K562 (cell line): ENCODE data around the gene EEF2K. TPM values are rescaled to one million over a fixed set of nuclear protein-coding genes. Genes with fewer than 3 reads are reported as not detected.

Experiments used
- DACH1 ChIP-seq: fragments of 450-650 bp; IDR thresholded peaks from 2 replicates; pipeline ENCODE4 v1.6.1; 2018; ENCODE audit not compliant: partially characterized antibody
- FOXA1 ChIP-seq: fragments of 450-650 bp; IDR thresholded peaks from 2 replicates; pipeline ENCODE4 v1.6.1; 2016; ENCODE audit warnings: mild to moderate bottlenecking, borderline replicate concordance
- FOXJ3 ChIP-seq: sonication (generic); formaldehyde crosslinking; IDR thresholded peaks from 2 replicates; pipeline ENCODE4 v1.4.0; 2020; ENCODE audit warnings: mild to moderate bottlenecking, missing genetic modification reagents
- LEF1 ChIP-seq: fragments of 450-650 bp; IDR thresholded peaks from 2 replicates; pipeline ENCODE4 v1.6.1; 2016; ENCODE audit warnings: mild to moderate bottlenecking
- NUFIP1 ChIP-seq: fragments of 450-650 bp; IDR thresholded peaks from 2 replicates; pipeline ENCODE4 v1.6.1; 2018; ENCODE audit not compliant: partially characterized antibody
- SMAD1 ChIP-seq: fragments of 150-350 bp; IDR thresholded peaks from 2 replicates; pipeline ENCODE4 v1.6.1; 2014; ENCODE audit warnings: low read length, low read depth; ENCODE audit not compliant: partially characterized antibody
- SUPT5H ChIP-seq: fragments of 450-650 bp; IDR thresholded peaks from 2 replicates; pipeline ENCODE4 v1.6.1; 2016
- ZBED1 ChIP-seq: IDR thresholded peaks from 2 replicates; pipeline ENCODE4 v1.6.1; 2014
- ZBTB26 ChIP-seq: fragments of 450-650 bp; formaldehyde crosslinking; IDR thresholded peaks from 2 replicates; pipeline ENCODE4 v1.4.0; 2022; ENCODE audit warnings: missing genetic modification characterization
- ZNF24 ChIP-seq: fragments of 450-650 bp; IDR thresholded peaks from 2 replicates; pipeline ENCODE4 v1.6.1; 2016
- ZNF512 ChIP-seq: IDR thresholded peaks from 2 replicates; pipeline ENCODE4 v1.6.1; 2016; ENCODE audit warnings: missing genetic modification characterization, missing compliant biosample characterization
- polyA plus RNA-seq, 8 experiments: library from polyadenylated mRNA; depleted of rRNA in 4 of 8; stranded (reverse) in 5 of 8; unstranded in 3 of 8; fragments of >200 nt; fragmentation: Nextera tagmentation in 2 of 8; fragmentation: Illumina TruSeq in 1 of 8; extraction: Ambion mirVana in 2 of 8; extraction: Trizol in 1 of 8; gene quantifications; 2 replicates each; pipeline versions ENCODE4 v1.2.1 to v1.2.3, GENCODE V29; 2011 to 2014; ENCODE audit warnings: inconsistent platforms in 1 of 8, missing spikeins in 1 of 8
- total RNA-seq, 7 experiments: library from RNA; depleted of rRNA in 6 of 7; stranded (reverse); fragments of >200 nt in 6 of 7; fragmentation: Illumina TruSeq in 2 of 7; extraction: Trizol in 2 of 7; gene quantifications; 2 replicates each; pipeline versions ENCODE4 v1.2.1 to v1.2.3, GENCODE V29; 2011 to 2021; ENCODE audit warnings: low replicate concordance in 1 of 7
- TF ChIP-seq, protein P1 (sequence below): fragments of 250-450 bp; sonication (Bioruptor Pico); IDR thresholded peaks from 2 replicates; pipeline ENCODE4 v1.5.0; 2021; ENCODE audit warnings: mild to moderate bottlenecking, moderate library complexity
- TF ChIP-seq, protein P2 (sequence below): fragments of 150-350 bp; IDR thresholded peaks from 2 replicates; pipeline ENCODE4 v1.6.1; 2014; ENCODE audit warnings: low read depth, mild to moderate bottlenecking, low read length, borderline replicate concordance
- TF ChIP-seq, protein P3 (sequence below): sonication (generic); formaldehyde crosslinking; IDR thresholded peaks from 2 replicates; pipeline ENCODE4 v1.8.0; 2023; ENCODE audit warnings: mild to moderate bottlenecking, missing genetic modification reagents
- TF ChIP-seq, protein P4 (sequence below): fragments of 450-650 bp; formaldehyde crosslinking; IDR thresholded peaks from 2 replicates; pipeline ENCODE4 v1.4.0; 2022; ENCODE audit warnings: missing genetic modification characterization

EEF2K gene
- total and polyA plus RNA-seq, 9 of the 15 experiments (the other 6 are each of a cell fraction or from before 2014, with no cell fraction given), result 3.0 to 35.2 (median 12.2) TPM

GRCh38 chr16:22297114-22297870, 91.2 kb downstream of the EEF2K start, which contains the start of gene POLR3E (continued):
- TF ChIP-seq, protein P1, sequence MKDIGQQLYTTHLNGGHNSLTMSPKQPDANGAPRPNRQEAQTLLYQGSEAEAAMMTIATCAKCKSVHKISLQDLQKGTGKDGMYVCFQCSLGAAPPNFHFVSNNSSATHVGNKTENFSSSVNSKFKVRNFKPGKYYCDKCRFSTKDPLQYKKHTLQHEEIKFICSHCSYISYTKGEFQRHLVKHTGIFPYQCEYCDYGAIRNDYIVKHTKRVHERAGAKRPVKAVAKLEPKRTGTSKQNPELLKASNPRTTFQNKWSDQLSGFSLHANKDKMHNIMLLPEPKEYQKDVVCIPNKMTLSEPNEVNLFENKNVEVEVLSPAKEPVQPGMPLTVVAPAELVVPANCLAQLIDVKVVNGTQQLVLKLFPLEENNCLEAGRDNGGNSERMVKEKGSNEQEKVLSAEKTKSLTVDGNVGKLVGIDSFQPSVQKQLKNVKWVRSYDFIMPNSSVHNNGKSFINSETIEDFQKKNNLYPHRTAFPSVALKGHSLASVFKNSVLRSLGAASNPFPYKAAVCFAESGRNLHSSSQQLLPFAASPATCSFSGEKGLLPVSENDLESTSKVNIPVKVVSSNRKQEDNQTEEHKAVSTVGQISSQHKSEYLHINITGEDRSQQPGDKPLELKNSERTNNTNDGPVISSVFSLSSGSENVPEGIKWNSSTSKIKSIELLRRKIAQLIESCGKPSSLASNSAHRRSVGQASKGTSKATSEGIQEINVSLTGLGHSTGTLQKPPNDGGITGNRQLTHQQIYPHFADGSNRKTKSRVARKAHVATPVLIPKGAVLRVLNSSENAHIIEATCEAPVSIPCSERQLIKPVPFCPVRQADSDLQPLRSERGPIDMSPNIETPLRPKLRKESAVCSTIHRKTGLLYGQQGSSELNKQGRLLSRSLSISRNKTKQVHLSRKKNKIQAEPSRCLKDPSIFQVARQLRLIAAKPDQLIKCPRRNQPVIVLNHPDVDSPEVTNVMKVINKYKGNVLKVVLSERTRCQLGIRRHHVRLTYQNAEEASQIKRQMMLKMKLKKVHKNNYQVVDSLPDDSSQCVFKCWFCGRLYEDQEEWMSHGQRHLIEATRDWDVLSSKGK, result no peak
- TF ChIP-seq, protein P2, sequence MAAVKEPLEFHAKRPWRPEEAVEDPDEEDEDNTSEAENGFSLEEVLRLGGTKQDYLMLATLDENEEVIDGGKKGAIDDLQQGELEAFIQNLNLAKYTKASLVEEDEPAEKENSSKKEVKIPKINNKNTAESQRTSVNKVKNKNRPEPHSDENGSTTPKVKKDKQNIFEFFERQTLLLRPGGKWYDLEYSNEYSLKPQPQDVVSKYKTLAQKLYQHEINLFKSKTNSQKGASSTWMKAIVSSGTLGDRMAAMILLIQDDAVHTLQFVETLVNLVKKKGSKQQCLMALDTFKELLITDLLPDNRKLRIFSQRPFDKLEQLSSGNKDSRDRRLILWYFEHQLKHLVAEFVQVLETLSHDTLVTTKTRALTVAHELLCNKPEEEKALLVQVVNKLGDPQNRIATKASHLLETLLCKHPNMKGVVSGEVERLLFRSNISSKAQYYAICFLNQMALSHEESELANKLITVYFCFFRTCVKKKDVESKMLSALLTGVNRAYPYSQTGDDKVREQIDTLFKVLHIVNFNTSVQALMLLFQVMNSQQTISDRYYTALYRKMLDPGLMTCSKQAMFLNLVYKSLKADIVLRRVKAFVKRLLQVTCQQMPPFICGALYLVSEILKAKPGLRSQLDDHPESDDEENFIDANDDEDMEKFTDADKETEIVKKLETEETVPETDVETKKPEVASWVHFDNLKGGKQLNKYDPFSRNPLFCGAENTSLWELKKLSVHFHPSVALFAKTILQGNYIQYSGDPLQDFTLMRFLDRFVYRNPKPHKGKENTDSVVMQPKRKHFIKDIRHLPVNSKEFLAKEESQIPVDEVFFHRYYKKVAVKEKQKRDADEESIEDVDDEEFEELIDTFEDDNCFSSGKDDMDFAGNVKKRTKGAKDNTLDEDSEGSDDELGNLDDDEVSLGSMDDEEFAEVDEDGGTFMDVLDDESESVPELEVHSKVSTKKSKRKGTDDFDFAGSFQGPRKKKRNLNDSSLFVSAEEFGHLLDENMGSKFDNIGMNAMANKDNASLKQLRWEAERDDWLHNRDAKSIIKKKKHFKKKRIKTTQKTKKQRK, result no peak
- TF ChIP-seq FOXA1, result no peak
- peak; percentile 71; the same call in 1 of the 2 replicates for TF ChIP-seq ZNF24
- TF ChIP-seq, protein P3, sequence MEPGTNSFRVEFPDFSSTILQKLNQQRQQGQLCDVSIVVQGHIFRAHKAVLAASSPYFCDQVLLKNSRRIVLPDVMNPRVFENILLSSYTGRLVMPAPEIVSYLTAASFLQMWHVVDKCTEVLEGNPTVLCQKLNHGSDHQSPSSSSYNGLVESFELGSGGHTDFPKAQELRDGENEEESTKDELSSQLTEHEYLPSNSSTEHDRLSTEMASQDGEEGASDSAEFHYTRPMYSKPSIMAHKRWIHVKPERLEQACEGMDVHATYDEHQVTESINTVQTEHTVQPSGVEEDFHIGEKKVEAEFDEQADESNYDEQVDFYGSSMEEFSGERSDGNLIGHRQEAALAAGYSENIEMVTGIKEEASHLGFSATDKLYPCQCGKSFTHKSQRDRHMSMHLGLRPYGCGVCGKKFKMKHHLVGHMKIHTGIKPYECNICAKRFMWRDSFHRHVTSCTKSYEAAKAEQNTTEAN, result 0 out of 2 replicates have a peak, but pooled peaks have one; percentile 67
- no peak for TF ChIP-seq SMAD1
- peak; percentile 17 for TF ChIP-seq NUFIP1
- no peak for TF ChIP-seq DACH1
- TF ChIP-seq FOXJ3, result no peak
- peak; percentile 78 for TF ChIP-seq SUPT5H
- TF ChIP-seq ZBED1, result no peak
- TF ChIP-seq ZNF512 (tag), result no peak
- TF ChIP-seq LEF1, result 0 out of 2 replicates have a peak, but pooled peaks have one; percentile 4
- no peak for TF ChIP-seq ZBTB26 (CRISPR knock-in tag)
- TF ChIP-seq, protein P4, sequence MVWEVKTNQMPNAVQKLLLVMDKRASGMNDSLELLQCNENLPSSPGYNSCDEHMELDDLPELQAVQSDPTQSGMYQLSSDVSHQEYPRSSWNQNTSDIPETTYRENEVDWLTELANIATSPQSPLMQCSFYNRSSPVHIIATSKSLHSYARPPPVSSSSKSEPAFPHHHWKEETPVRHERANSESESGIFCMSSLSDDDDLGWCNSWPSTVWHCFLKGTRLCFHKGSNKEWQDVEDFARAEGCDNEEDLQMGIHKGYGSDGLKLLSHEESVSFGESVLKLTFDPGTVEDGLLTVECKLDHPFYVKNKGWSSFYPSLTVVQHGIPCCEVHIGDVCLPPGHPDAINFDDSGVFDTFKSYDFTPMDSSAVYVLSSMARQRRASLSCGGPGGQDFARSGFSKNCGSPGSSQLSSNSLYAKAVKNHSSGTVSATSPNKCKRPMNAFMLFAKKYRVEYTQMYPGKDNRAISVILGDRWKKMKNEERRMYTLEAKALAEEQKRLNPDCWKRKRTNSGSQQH (CRISPR knock-in tag), result no peak
